VCaP (cell line): ENCODE measurements around the gene APOBEC3F.

Experiments
- H3K27ac ChIP-seq: fragments of 450-650 bp; 2 replicates; pipeline ENCODE4 v1.5.1; 2017
- TF ChIP-seq, protein P1 (sequence below): fragments of 450-650 bp; conservative IDR thresholded peaks from 2 replicates; pipeline ENCODE4 v1.5.1; 2017; ENCODE audit warnings: mild to moderate bottlenecking, moderate library complexity

Gene APOBEC3F

DNA sequence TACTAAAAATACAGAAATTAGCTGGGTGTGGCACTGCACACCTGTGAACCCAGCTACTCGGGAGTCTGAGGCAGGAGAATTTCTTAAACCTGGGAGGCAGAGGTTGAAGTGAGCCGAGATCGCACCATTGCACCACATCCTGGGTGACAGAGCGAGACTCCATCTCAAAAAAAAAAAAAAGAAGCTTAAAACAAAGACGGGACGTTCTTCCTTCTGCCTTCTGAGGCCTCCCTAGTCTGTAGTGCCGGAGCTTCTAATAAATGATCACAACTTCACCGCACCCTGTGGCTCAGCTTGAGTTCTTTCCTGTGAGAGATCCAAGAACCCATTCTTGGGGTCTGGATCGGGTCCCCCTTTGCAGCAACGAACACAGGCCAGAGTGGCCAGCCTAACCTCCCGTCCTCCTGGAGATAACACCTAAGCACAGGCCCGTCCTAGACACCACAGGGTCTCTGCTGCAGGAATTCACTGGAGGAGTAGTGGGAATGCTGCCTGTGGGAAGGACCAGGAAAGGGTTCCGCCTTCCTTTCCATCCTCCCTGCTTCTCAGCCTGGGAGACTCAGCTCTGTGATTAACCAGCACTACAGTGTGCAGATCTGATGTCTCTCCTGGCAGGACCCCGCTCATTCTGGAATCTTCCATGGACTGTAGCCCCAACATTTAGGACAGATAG is 54.2 kb downstream of the APOBEC3F start:
- TF ChIP-seq, protein P1, sequence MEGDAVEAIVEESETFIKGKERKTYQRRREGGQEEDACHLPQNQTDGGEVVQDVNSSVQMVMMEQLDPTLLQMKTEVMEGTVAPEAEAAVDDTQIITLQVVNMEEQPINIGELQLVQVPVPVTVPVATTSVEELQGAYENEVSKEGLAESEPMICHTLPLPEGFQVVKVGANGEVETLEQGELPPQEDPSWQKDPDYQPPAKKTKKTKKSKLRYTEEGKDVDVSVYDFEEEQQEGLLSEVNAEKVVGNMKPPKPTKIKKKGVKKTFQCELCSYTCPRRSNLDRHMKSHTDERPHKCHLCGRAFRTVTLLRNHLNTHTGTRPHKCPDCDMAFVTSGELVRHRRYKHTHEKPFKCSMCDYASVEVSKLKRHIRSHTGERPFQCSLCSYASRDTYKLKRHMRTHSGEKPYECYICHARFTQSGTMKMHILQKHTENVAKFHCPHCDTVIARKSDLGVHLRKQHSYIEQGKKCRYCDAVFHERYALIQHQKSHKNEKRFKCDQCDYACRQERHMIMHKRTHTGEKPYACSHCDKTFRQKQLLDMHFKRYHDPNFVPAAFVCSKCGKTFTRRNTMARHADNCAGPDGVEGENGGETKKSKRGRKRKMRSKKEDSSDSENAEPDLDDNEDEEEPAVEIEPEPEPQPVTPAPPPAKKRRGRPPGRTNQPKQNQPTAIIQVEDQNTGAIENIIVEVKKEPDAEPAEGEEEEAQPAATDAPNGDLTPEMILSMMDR: no peak
- no peak overlapping the region for H3K27ac ChIP-seq

DNA sequence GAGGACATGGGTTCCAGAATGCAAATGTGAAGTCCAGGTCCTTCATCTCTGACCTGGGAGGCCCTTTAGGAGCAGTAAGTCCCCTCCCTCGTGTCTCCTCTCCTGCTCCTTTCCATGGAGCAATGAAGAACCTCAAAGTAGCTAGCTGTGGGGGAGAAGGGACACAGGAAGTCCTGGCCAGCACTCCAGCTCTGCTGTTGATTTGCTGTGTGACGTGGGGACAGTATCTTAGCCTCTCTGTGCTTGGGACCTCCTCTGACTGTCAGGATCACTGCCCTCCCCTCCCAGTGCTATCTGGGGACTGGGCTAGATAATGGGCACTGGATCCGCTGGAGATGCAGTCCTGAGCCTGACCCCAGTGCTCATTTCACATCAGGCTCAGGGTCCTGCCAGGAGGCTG is 55.3 kb downstream of the APOBEC3F start:
- H3K27ac ChIP-seq: no peak overlapping the region
- TF ChIP-seq, protein P1: no peak

DNA sequence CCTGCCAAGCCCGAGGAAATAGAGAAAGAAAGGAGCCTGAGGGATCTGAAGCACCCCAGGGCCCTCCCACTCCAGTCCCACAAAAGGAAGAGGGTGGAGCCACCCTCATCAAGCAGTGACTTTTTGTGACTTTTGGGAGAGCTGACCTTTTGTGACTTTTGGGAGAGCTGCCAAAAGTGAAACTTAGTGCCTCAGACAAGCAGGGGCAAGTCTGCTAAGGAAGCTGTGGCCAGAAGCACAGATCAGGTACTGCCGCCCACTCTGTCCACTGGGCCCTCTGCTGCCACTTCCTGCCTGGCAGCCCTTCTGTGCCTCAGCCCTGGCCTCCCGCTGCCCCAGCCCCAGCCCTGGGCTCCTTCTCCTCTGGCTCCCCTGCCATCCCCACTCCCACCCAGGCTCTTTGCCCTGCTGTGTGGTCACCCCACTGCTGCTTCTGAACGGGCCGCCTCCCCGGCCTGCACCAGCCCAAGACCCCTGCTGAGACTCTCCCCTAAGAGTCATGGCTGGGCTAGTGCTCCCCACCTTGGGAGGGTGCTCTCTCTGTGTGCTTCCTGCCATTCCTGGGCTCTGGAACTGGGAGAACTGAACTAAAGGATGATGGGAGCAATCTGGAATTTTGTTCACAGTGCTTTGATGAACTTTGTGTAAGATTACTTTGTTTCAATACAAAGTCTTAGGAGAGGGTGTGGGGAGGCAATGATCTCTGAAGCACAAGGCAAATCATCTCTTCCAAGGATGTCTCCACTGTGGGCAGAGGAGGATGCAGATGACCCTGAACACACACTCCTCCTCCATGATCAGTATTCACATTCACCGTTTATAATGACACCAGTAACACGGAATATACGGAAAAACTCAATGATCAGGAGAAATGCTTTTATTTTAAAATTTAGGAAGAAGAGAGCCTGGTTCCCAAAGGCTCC is 56.7 kb downstream of the APOBEC3F start, which contains the start of gene APOBEC3H:
APOBEC3H (plus strand) TSS at position 147 of the 923 bp plus-strand sequence. CDS start 3,035 bp downstream, outside the sequence.
- TF ChIP-seq, protein P1: no peak
- no peak within 1 kb of the TSS for H3K27ac ChIP-seq

DNA sequence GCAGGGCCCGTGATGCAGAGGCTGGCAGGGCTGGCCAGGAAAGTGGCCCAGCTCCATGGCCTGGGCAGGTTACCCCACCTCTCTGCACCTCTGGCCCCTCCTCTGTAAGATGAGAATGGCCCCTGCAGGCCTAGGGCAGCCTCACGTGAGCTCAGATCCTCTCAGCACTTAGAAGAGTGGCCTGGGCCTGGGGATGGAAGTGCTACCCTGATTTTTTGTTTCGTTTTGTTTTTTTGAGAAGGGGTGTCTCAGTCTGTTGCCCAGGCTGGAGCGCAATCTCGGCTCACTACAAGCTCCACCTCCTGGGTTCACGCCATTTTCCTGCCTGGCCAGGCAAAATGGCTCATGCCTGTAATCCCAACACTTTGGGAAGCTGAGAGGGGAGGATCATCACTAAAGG is 57.4 kb downstream of the APOBEC3F start:
- no peak overlapping the region for H3K27ac ChIP-seq
- TF ChIP-seq, protein P1: no peak

DNA sequence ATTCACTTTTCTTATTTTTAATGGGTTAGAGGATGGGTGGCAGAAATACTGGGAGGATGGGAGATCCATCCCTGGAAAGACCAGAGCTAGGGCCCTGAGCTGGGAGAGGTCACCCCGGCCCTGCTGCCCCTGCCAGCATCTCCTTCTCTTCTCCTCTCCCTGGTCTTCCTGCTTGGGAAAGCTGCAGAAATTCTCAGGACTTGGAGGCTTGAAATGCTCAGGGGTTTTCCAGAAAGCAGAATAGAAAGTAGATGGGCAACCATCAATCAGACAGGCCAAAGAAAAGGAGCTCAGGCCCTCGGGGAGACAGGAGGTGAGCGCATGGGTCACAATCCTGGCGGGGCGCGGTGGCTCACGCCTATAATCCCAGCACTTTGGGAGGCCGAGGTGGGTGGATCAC is 57.9 kb downstream of the APOBEC3F start:
- no peak overlapping the region for H3K27ac ChIP-seq
- TF ChIP-seq, protein P1: no peak

DNA sequence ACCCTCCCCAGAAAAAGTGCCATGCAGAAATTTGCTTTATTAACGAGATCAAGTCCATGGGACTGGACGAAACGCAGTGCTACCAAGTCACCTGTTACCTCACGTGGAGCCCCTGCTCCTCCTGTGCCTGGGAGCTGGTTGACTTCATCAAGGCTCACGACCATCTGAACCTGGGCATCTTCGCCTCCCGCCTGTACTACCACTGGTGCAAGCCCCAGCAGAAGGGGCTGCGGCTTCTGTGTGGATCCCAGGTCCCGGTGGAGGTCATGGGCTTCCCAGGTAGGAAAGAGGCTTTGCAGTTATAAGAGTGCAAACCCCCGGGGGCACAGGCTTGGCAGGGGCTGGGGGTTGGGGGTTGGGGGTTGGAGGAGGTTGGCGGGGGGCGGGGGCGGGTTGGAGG is 60.6 kb downstream of the APOBEC3F start:
- H3K27ac ChIP-seq: no peak overlapping the region
- TF ChIP-seq, protein P1: no peak

DNA sequence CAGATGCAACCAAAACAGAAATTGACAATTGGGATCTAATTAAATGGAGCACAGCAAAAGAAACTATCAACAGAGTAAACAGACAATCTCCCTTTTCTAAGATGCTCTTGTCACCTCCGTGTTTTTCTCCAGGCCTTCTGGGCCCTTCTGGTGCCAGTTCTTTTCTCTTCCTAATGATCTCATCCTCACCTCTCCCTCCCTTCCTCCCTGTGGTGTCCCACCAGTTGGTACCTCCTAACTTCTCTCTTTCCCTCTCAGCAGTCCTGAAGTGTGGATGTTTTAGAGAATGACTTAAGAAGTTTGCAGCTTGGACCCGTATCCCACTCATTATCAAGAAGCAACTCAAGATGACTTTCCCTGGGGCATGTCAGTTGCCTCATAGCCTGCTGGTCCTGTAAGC is 62.8 kb downstream of the APOBEC3F start:
- TF ChIP-seq, protein P1: no peak
- no peak overlapping the region for H3K27ac ChIP-seq
